Activated T-cell treated with anti-CD3 and anti-CD28 coated beads for 48 hours (primary cell): ENCODE data around the gene CD244.

Experiments used
- DNase-seq: peaks from one replicate; pipeline ENCODE4 v3.0.0-alpha.2; 2020; ENCODE audit warnings: low read depth

The CD244 gene

GRCh38 chr1:160844447-160845232 lies 18.0 kb downstream of the CD244 start:
- DNase-seq, result no peak

GRCh38 chr1:160841079-160841478 lies 21.6 kb downstream of the CD244 start:
- no peak for DNase-seq

- no peak for DNase-seq
Observed at GRCh38 chr1:160839746-160840145, 22.9 kb downstream of the CD244 start.

GRCh38 chr1:160838888-160839287 lies 23.8 kb downstream of the CD244 start:
- no peak for DNase-seq

- DNase-seq, result peak; percentile 72
Observed at GRCh38 chr1:160837558-160838205, 25.0 kb downstream of the CD244 start.

- no peak for DNase-seq
Observed at GRCh38 chr1:160836981-160837557, 25.6 kb downstream of the CD244 start.

GRCh38 chr1:160836561-160836960 lies 26.1 kb downstream of the CD244 start:
- no peak for DNase-seq

- no peak for DNase-seq
Observed at GRCh38 chr1:160835751-160836150, 26.9 kb downstream of the CD244 start.

GRCh38 chr1:160834945-160835565 lies 27.6 kb downstream of the CD244 start:
- DNase-seq, result no peak

GRCh38 chr1:160830321-160831153 lies 32.1 kb downstream of the CD244 start:
- peak; percentile 57 for DNase-seq

- DNase-seq, result no peak
Observed at GRCh38 chr1:160829766-160830165, 32.9 kb downstream of the CD244 start.

- DNase-seq, result no peak
Observed at GRCh38 chr1:160827418-160827817, 35.3 kb downstream of the CD244 start.

- DNase-seq, result no peak
Observed at GRCh38 chr1:160826546-160826945, 36.1 kb downstream of the CD244 start.

GRCh38 chr1:160823296-160823695 lies 39.4 kb downstream of the CD244 start:
- DNase-seq, result no peak

- no peak for DNase-seq
Observed at GRCh38 chr1:160821627-160822026, 41.1 kb downstream of the CD244 start.

GRCh38 chr1:160819186-160819585 lies 43.5 kb downstream of the CD244 start:
- DNase-seq, result no peak

- no peak for DNase-seq
Observed at GRCh38 chr1:160818207-160818937, 44.3 kb downstream of the CD244 start.

GRCh38 chr1:160814856-160815255 lies 47.8 kb downstream of the CD244 start:
- DNase-seq, result no peak

- DNase-seq, result no peak
Observed at GRCh38 chr1:160814316-160814715, 48.4 kb downstream of the CD244 start.

- no peak for DNase-seq
Observed at GRCh38 chr1:160813215-160813614, 49.5 kb downstream of the CD244 start.

GRCh38 chr1:160811147-160811546 lies 51.5 kb downstream of the CD244 start:
- no peak for DNase-seq
